K562 (cell line): ENCODE results near the gene SCFD2.

Experiments used
- CREM ChIP-seq: IDR thresholded peaks from 2 replicates; pipeline ENCODE4 v1.6.1; 2014; ENCODE audit warnings: antibody characterized with exemption, low read depth
- MXI1 ChIP-seq: IDR thresholded peaks from 2 replicates; pipeline ENCODE4 v1.6.1; 2011; ENCODE audit warnings: low read depth, mild to moderate bottlenecking, improper control_type of control experiment, low read length
- SIN3B ChIP-seq: fragments of 450-650 bp; IDR thresholded peaks from 2 replicates; pipeline ENCODE4 v1.6.1; 2017; ENCODE audit warnings: low read depth, mild to moderate bottlenecking, moderate library complexity
- ZNF274 ChIP-seq: IDR thresholded peaks from 2 replicates; pipeline ENCODE4 v1.6.1; 2011; ENCODE audit warnings: low read depth, mild to moderate bottlenecking, low read length, moderate library complexity, borderline replicate concordance

GRCh38 chr4:53205970-53206369 lies 159.9 kb downstream of the SCFD2 start:
- no peak for TF ChIP-seq ZNF274
- TF ChIP-seq SIN3B, result no peak
- TF ChIP-seq CREM, result no peak
- no peak for TF ChIP-seq MXI1
